ENCODE measurements around the gene MYO18A.

DNA sequence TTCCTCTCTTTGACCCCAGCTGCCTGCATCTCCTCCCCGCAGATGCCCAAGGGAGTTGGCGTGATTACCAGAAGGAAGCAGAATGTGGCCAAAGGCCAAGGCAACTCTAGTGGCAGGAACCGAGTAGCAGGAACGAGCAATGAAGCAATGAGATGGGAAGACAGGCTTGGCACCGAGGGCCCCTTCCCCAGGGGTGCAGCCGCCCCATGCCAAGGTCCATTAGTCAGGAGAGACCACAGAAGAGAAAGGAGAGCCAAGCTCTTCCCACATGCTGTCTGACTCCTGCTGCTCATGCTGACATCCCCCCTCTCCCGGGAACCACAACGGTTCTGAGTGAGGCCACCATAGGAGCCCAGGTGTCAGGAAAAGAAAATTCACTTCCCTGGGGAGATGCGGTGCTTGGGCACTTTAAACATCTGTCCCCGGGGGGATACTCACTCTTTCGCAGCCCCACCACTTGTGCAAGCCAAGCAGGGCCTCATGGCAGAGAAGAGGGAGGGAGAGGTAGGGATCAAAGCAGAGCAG is 67.4 kb downstream of the MYO18A start:
- TF ChIP-seq, protein P1, sequence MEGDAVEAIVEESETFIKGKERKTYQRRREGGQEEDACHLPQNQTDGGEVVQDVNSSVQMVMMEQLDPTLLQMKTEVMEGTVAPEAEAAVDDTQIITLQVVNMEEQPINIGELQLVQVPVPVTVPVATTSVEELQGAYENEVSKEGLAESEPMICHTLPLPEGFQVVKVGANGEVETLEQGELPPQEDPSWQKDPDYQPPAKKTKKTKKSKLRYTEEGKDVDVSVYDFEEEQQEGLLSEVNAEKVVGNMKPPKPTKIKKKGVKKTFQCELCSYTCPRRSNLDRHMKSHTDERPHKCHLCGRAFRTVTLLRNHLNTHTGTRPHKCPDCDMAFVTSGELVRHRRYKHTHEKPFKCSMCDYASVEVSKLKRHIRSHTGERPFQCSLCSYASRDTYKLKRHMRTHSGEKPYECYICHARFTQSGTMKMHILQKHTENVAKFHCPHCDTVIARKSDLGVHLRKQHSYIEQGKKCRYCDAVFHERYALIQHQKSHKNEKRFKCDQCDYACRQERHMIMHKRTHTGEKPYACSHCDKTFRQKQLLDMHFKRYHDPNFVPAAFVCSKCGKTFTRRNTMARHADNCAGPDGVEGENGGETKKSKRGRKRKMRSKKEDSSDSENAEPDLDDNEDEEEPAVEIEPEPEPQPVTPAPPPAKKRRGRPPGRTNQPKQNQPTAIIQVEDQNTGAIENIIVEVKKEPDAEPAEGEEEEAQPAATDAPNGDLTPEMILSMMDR (IDR thresholded peaks at IDR 0.05; ENCODE audit: insufficient read depth, low read depth, low read length), result no peak
- no peak for TF ChIP-seq EZH2 (IDR thresholded peaks at IDR 0.05; ENCODE audit: insufficient read depth, low read length)
